Activated T-cell treated with anti-CD3 and anti-CD28 coated beads for 24 hours (primary cell): ENCODE data around the gene DAD1.
"Not testable (repeated sequence)": the region's sequence is repeated elsewhere in the genome, so short reads cannot be mapped to it uniquely, and the experiment has no call there.

Experiments
- DNase-seq: peaks from one replicate; pipeline ENCODE4 v3.0.0-alpha.2; 2020; ENCODE audit warnings: low read depth

Gene DAD1

DNA sequence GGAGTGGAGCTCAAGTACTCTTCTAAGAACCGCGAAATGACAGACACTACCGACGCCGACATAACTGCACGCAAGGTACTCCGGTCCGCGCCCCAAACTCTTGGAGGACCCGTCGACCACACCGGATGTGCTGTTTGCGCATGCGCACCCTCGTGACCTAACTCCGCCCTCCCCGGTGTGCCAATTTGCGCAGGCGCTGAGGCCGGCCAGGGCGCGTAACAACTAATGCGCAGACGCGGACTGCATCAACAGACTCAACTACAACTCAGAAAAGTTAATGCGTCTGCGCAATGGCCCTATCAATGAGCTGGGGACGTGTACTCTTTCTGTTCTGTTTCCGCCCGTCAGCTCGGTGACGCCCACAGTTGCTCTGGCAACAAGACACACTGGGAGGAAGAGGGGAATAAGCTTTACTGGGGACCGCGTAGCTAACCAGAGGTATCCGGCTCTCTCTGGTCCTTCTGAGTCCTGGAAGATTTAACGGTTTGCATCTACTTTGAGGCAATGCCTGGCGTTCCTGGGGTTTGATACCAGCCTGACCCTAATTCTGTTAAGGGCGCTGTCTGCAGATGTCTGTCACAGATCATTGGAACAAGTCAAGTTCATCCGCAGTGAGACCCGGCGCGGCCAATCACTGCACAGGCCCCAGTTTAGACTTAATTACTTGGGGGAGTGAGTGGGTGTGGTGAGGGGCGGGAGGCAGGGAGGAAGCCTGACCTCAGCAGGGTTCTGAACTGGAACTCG is at the start of gene DAD1:
TSS of gene DAD1 (minus strand) at position 129 of the 744 bp plus-strand sequence. CDS start at position 62, 67 bp downstream.
- peak; percentile 100 for DNase-seq

DNA sequence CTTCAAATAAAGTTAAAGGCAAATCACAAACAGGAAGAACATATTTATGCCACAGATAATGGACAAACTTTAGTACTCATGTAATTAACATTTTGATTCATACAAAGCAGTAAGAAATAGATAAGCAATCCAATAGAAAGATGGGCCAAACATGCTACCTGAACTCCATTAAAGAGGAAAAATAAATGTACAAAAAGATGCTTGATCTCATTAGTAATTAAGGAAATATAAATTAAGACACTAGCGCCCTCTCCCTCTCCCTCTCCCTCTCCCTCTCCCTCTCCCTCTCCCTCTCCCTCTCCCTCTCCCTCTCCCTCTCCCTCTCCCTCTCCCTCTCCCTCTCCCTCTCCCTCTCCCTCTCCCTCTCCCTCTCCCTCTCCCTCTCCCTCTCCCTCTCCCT is 47.0 kb upstream of the DAD1 start:
- not testable (repeated sequence) for DNase-seq

DNA sequence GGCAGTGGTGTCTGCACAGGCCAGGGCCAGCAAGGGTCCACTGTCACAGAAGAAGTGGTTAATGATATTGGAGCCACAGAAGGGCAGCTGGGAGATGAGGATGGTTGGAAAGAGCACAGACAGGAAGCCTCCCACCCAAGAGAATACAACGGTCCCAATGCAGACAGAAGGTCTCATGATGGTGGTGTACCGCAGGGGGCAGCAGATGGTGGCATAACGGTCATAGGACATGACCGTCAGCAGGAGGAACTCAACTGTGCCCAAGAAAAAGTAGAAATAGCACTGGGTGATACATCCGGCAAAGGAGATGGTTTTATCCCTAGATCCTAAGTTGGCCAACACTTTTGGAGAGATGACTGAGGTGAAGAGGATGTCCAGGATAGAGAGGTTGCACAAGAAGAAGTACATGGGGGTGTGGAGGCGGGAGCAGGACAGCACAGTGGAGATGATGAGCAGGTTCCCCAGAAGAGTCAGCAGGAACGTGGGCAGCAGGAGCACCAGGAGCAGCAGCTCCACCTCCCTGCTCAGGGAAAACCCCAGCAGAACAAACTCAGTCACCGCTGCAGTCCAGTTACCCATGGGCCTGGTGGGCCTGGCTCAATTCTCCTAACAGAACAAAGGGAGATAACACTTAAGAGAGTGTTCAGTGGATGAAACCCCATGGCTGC is 45.3 kb upstream of the DAD1 start:
- no peak for DNase-seq

DNA sequence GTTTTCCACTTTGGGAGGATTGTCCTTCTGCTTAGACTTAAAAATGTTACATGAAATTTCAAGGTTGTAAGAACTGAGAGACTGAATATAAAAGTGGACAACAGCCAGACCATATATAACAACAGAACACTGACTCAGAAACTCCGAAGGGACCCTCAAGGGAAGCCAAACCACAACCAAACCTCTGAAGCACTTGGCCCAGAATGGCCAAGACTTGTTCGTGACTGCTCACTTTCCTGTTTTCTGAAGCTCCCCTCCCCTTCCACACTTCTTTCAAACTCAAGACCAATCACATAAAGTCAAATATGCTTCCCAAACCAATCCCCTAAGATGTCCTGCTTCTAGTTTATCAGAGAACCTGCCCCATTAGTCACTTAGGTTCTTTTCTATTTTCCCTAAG is 41.5 kb upstream of the DAD1 start:
- DNase-seq = no peak

DNA sequence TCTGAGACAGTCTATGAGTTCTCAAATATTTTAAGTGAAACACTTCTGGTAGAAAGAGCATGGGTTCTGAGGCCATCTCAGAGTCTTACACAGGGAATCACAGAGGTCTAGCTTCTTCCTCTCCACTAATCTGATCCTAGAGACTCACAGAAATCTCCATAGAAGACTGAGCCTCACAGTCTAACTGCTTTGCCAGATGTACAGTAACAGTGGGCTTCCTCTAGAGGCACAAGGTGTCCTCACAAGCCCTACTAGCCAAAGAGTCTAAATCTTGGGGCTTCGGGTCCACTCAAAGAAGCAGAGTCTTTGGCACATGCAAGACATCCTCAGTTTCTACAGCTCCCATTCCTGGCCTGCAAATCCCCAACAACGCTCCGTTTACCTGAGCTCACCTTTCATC is 41.0 kb upstream of the DAD1 start:
- DNase-seq = no peak

DNA sequence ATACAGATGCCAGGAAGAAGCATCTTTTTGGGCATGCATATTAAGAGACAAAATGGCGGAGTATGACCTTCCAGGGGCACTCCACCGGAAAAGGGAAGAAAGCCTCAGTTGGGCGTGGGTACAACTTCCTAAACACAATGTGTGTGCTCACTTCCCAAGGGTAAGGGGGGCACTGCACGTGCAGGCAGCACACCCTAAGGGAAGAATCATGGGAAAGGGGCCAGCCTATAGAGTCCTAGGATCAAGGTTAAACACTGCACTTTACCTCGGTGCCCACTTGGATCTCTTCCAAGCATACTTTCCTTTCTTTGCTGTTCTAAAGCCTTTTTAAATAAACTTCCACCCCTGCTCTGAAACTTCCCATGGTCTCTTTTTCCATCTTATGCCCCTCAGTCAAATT is 40.3 kb upstream of the DAD1 start:
- no peak for DNase-seq

DNA sequence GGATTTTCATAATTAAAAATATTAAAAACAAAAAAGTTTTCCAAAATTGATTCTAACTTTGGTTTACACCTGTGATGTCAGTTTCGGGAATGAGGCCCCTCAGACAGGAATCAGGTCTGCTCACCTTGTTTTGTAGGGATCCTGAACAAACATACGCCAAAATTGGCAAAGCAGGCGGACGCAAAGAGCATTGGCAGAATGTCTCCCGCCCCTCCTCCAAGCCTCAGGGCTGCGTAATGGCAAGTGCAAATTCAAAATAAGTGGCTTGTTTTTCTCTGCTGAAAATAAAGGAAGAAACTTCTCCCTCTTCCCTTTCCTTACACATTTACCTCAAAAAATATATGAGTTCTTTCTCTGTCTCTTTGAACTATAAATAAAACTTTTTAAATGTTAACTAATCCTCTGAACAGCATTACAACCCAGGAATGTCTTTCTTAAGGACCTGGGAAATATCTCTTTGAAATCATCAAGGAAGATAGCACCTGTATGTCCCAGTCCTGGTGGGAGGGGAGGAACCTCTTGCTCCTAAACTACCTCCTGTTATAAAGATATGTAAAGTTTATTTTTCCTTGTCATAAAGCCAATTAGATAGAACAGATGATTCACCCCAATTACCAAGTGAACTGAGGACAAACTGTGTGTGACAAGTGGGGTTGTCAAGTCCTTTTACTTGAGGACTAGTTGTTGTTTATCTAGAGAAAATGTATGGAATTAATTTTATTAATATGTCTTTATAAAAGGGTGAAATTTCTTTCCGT is 38.7 kb upstream of the DAD1 start:
- DNase-seq = no peak

DNA sequence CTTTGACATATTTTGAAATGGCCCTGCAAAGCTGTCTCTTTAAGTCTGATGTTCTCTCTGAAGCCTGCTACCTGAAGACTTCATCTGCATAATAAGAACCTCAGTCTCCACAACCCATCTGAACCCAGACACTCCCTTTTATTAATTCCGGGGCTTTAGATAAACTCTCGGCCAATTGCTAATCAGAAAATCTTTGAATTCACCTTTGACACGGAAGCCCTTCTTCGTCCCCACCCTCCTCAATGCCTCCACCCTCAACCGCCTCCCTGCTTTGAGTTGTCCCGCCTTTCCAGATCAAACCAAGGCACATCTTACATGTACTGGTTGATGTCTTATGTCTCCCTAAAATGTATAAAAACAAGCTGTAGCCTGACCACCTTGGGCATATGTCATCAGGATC is 37.6 kb upstream of the DAD1 start:
- DNase-seq = no peak

DNA sequence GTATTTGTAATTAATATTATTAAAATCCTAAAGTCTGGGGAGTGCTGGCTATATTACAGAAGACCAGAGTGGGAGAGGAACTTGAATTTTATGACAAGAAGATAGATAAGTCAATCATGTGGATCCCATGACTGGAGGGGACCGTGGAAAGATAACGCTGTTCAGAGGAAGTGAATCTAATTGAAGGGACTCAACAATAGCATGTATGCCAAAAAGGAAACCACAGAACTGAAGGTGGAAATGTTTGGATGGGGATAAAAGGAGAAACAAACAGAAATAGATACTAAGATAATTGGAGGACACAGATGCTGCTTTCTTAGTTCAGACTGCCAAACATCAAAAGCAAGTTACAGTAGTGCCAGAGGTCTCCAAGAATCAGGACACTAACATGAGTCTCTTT is 34.0 kb upstream of the DAD1 start:
- DNase-seq = no peak

DNA sequence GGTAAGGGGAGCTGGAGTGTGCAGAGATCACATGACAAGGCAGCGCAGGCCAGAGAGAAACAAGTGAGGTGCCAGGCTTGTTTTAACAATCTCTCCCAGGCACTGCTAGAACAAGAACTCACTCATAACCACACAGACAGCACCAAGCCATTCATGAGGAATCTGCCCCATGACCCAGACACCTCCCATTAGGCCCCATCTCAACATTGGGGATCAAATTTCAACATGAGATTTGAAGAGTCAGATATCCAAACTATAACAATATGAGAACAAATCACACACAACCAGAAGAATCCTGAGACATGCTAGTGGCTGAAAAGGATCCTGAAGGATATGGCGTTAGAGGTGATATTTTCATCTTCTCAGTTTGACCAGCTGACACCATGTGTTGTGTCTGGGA is 33.2 kb upstream of the DAD1 start:
- DNase-seq = no peak

DNA sequence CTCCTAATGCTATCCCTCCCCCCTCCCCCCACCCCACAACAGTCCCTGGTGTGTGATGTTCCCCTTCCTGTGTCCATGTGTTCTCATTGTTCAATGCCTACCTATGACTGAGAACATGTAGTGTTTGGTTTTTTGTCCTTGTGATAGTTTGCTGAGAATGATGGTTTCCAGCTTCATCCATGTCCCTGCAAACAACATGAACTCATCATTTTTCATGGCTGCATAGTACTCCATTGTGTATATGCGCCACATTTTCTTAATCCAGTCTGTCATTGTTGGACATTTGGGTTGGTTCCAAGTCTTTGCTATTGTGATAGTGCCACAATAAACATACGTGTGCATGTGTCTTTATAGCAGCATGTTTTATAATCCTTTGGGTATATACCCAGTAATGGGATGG is 26.7 kb upstream of the DAD1 start:
- not testable (repeated sequence) for DNase-seq

DNA sequence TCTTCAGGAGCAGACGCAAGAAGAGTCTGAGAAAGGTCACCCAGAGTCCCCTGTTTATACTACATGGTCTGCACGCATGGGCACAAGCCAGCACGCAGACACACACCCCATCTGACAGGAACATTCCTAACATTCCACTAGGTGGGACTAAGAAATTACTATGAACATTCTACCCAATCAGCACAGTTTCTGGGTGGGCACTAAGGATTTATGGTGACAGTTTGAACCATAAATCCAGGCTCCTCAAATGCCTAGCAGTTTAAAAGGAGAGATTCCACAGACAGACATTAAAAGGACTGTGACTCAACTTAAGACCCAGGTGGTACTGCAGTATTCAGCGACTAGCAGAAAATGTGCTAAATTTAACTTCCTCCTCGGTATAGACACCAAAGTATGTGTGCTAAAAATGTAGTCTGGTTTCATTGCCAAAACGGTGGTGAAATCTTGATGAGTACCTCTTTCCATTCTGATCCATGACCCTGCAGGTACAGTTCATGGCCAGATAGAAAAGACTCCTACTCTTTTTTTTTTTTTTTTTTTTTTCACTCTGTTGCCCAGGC is 25.3 kb upstream of the DAD1 start:
- no peak for DNase-seq

DNA sequence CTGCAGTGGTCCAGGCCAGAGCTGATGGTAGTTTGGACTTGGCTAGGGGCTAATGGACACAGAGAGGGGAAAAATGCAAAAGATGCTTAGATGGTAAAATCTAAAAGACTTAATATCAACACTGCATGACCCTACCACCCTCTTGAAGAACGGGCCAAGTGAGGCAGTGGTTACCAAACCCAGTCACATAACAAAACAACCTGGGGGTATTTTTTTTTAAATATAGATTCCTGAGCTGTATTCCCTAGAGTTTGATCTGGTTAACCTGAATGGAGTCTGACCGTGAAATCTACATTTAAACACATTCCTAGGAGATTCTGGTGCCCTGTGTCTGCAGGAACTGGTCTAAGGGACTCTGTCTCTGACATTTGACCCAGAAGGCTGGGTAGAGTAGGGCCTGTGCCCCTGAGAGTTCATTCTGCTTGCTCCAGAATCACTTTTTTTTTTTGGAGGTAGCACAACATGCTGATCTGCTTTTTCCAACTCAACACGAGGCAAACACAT is 24.8 kb upstream of the DAD1 start:
- DNase-seq = no peak

DNA sequence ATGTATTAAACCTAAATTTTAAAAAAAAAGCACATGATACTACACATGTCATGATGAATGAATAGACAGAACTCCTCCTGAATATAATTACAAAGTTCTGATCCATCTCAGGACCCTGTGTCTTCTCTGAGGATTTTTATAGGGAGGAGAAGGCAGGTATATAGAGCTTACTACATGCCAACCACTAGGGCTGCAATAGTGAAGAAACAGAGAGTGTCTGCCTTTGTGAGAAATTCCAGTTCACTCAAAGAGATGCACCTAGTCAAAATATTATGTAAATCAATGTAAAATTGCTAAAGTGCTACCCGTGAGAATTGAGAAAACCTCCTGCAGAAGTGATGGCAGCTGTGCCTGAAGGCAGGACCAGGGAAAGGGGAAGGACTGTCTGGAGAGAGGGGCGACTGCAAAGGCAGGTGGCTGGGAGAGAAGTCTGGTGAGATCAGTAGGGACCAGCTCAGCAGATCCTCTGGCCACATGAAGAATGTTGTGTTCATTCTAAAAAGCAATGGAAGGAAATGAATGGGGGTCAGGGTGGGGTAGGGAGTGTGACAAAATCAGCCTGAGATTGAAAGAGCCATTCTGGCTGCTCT is 24.2 kb upstream of the DAD1 start:
- no peak for DNase-seq

DNA sequence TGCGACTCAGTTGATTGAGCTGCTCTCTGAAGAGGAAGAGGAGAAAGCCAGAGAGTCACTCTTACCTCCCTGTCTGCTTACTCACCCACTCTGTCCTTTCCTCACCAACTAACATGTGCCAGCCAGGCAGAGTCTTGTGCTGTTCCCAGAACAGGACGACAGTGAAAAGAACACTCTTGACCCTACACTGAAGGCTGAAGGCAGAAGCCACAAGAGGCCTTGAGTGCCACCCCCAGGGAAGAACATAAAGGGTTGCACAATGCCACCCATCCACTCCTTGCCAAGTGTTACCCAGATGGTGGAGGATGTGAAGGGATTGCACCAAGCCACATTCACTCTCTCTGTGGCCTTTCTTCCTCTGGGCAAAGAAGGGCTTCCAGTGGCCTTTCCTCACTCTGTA is 21.9 kb upstream of the DAD1 start:
- no peak for DNase-seq

DNA sequence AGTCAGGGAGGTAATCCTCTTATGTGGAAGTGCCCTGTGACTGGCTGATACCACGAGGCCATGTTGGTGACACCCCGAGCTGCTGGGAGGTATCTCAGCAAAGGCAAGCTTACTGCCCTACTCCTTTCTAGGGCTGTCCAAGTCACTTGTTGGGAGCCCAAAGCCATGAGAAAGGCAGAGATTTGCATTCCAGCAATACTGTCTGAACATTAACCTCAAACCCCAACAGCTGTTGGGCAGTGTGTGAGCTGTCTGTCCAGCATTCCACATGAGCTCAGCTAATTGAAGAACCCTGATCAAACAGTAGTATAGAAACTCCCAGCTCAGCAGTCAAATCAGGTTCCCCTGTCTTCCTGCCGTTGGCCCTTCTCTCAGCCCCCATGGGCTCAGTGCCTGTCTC is 18.3 kb upstream of the DAD1 start:
- DNase-seq = no peak

DNA sequence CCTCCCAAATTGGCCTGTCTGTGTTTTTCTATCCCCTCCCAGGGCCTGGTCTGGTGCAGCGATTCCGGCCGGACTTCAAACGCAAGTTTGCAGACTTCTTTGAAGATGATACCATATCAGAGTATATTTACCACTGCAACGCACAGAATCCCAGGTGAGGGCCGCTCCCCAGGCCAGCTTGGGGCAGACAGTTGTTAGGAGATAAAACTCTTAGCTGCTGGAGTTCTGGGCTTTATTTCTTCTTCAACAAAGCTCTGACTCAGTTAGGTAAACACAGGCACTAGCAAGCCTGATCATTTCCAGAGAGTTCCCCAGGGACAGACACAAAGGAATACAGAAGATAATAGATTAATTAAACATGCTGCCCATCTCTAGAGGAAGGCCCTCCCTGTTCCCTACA is 17.4 kb upstream of the DAD1 start:
- no peak for DNase-seq

DNA sequence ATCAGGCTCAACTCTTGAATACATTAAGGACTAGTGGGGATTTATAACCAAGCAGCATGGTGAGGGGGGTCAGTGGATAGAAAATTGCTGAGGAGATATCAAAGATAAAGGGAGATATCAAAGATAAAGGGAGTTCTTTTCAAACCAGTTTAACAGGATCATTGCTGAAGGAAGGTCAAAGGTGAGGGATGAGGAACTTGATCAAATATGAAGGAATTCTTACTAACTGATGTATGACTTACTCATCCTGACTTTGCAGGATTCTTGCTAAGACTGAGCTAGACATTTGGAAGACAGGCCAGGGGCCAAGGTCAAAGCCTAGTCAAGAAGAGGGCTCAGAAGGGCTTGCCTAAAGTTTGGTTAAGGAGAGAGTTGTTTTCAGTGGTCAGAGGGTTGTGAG is 13.8 kb upstream of the DAD1 start:
- no peak for DNase-seq

DNA sequence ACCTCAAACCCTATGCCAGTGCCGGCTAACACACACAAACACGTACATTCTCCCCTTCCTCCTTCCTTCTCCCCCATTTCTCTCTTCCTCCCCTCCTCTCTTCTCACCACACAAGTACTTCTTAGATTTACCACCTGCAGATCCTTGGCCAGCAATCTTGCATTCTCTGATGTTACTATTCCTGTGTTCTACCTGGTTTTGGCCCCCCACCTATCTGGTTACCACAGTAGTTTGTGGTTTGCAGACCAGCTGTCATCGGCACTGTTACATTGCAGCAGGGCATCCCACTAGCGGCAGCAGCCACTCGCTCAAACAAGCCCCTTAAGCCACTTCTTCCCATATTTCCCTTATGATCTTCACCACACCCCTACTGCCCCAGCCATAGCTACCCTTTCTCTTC is 13.0 kb upstream of the DAD1 start:
- DNase-seq = no peak

DNA sequence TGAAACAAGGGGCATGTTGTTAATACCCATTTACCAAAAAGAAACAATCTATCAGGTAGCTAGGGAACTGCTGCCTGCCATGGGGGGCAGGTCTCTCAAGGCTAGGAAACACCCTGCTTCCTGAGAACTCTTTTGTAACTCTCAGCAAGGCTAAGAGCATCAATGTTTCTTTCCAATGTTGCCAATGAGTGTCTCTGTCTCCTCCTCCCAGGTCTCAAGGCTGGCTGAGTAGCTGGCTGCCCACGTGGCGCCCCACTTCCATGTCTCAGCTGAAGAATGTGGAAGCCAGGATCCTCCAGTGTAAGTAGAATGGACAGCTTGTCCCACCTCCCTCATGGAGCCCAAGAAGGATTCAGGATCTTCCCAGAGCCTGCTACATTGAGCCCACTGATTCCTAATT is 12.4 kb upstream of the DAD1 start:
- no peak for DNase-seq

DNA sequence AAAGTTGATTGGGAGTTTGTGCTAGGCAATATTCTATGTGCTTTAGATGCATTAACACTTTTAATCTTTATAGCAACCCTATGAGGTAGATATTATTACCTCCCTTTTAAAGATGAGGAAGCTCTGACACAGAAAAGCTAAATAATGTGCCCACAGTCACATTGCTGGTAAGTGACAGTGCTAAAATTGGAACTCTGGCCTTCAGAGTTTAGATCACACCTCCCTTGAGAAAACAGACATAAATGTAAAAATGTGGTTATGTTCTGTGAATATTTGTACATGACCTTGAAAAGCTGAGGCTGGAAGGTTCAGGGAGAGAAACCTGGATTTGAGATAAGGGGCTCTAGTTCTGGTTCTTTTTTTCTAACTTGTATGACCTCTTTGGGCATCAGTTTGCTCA is 11.0 kb upstream of the DAD1 start:
- DNase-seq = no peak

DNA sequence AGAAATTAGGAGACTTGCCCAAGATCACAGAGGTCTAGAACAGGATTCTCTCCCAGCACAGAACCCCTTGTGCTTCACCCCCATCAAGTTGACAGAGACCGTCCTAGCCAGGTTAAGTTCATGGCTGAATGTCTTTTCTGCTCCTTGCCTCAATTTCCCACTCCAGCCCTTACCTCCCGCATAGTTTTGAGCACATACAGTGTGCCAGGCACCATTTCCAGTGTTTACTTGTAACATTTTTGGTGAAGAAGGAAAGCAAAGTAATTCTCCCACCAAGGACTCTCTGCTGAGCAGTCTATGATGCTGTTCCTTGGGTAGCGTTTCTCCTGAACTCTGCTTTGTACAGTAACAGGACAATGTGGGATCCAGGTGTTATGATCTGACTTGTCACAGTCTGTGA is 10.3 kb upstream of the DAD1 start:
- no peak for DNase-seq
